ENCODE results near the gene MCRS1.
"Not testable (repeated sequence)": the region's sequence is repeated elsewhere in the genome, so short reads cannot be mapped to it uniquely, and the experiment has no call there.

MCRS1 gene

DNA sequence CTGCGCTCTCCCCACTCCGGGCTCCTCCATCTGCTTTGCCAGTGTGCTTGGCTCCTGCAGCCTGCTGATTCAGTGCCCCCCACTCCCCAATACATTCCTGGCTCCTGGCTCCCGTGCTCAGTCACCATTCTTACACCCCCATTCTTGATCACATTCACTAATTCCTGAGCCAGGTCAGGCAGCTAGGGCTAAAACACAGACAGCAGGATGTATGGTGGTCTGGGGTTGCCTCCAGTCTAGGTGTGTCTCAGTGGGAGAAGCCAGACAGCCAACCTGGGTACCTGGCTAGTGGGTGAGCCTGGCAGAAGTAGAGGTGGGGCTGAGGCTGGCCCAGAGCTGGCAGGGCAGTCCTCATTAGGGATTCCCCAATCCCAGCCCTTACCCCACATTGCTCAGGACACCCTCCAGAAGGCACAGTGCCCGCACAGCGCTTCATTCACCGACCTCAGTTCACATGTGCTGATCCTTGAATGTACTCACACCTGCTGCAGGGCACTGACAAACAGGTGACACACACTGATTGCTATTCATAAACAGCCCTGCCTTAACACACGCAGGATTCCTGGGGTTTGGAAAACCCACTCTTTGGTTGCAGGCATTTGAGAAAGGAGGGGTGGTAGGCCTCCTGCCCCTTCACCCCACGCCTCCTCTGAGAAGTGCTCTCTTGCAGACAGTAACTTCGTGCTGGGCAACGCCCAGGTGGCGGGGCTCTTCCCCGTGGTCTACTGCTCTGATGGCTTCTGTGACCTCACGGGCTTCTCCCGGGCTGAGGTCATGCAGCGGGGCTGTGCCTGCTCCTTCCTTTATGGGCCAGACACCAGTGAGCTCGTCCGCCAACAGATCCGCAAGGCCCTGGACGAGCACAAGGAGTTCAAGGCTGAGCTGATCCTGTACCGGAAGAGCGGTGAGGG, 27.5 kb downstream of the MCRS1 start:
- no peak for DNase-seq

DNA sequence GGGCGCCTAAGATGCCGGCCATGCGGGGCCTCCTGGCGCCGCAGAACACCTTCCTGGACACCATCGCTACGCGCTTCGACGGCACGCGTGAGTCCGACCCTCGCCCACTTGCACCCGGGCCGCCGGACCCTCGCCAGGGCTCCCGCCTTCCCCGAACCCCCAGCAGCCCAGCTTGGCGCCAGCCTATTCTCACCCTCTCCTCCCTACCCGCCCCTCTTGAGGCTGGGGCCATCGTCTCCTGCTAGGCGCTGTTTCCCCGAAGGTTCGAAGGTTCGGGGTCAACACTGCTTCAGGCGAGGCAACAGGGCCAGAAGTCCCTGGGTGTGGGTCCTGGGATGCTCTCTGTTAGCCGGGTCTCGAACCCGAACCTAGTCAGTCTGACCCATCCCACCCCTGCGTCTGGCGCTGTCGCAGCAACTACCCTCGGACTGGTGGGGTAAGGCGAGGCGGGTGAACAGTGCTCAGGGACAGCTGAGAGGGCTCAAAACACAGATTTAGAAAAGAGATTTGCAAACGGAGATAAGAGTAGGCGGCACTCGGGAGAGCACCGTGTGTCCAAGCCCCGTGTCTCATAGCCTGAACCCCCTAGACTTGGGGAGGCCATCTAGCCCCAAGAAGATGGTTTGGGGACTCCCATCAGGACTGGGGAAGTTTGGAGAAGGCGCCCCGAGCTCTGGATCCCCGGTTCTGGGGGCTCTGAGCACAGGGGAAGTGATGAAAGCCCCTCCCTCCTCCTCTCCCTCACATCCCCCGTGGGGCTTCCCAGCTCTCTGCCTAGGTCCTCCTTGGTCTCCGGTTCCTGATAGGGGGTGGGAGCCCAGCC, 28.3 kb downstream of the MCRS1 start:
- DNase-seq, result no peak

DNA sequence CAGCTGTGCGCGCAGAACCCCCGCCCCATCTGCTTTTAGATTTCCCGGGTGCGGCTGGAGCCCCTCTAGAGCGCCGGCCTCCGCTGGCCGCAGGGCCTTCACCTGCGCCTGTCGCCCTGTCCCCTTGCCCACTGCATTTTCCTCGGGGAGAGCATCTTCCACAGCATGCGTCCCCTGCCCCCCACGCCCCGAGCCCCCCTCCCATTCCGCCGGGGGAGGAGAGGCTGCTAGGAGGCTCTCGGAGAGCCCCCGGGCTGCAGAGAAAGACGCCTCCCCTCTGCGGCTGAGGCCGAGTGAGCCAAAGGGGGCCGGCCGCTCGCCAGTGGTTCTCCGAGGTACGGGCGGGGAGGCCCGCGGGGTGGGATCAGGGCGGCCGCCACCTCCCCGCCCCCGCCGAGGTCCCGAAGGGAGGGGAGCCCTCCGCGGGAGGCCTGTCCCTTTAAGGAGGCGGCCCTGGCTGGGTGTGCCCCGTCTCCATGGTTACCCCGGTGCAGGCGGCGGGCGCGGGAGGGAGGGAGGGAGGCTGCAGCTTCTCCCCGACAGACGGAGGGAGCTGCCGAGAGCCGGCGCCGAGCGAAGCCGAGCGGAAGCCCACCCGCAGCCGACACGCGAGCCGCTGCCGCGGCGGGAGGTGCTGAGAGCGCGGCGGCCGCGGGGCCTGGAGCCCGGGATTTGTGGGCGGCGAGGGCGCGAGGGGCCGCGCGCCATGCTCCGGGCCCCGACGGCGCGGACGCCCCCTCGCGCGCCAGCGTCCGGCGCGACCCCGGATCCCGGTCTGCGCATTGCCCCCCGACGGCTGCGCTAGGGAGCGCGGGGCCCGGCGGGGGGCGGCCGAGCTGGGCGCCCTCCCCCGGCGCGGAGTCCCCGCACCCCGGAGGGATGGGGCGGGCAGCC, 29.2 kb downstream of the MCRS1 start, which contains the start of gene KCNH3:
TSS of gene KCNH3 (plus strand) at position 521 of the 894 bp plus-strand sequence. CDS start 387 bp downstream, outside the sequence.
- peak; percentile 84 for DNase-seq

GRCh38 chr12:49537752-49538509, 30.0 kb downstream of the MCRS1 start:
- DNase-seq, result no peak

DNA sequence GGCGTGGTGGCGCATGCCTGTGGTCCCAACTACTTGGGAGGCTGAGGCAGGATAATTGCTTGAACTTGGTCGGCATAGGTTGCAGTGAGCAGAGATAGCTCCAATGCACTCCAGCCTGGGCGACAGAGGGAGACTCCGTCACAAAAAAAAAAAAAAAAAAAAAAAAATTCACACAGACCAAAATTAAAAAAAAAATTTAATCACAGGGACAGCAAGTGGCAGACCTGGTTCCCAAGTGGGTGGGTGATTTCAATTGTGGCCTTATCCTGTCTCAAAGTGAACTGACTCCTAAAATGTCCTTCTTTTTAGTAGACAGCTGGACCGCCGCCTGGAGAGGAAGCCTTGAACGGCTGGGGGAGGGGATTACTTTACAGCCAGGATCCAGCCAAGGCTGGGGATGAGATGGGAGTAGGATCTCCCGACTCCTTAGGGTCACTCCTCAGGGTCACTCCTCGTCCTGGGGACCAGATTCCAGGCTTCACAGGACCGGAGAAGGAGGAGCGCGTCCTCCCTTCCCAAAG, 30.7 kb downstream of the MCRS1 start:
- DNase-seq, result no peak

DNA sequence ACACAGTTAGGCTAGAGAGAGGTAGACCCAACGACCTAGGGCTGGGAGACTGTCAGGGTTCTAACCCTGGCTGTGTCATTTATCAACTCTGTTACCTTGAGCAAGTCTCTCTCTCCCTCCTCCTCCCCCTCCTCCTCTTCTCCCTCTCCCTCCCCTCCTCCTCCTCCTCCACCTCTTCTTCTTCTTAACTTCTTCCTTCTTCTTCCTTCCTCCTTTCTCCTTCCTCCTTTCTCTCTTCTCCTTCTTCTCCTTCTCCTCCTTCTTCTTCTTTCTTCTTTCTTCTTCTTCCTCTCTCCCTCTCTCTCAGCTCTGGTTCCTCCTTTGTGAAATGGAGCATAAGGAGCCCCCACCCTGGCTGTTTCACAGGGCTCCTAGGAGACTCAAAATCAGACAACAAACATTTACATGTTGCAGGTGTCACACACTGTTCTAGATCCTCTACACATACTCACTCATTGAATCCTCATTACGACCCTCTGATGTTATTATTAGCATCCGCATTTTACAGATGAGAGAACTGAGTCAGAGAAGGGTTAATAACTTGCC, 31.3 kb downstream of the MCRS1 start:
- DNase-seq, result no peak

DNA sequence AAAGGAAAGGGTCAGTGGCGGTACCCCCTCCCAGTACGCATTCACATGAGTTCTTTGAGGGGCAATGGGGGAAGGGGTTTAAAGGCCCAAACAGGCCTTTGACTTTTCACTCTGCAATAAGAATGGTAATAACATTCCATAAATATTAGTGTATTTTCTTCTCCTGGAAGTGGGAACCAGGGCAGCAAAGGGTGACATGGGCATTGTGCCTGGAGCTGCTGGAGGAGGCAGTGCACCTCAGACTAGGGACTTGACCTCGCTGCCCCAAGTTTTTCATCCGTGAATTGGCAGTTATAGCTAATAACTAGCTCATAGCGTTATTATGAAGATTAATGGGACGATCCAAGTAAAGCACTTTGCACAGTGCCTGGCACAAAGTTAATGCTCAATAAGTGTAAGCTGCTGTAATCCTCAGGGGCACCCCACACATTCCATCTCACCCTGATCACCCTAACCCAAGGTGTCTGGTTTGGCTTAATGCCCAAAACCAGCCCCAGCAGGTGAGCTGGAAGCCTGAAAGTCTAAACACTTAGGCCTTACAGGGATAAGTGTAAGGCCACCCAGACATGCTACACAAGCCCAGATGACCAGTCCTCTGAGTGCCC, 31.9 kb downstream of the MCRS1 start:
- DNase-seq, result no peak

GRCh38 chr12:49534731-49535278, 33.1 kb downstream of the MCRS1 start:
- DNase-seq, result no peak

DNA sequence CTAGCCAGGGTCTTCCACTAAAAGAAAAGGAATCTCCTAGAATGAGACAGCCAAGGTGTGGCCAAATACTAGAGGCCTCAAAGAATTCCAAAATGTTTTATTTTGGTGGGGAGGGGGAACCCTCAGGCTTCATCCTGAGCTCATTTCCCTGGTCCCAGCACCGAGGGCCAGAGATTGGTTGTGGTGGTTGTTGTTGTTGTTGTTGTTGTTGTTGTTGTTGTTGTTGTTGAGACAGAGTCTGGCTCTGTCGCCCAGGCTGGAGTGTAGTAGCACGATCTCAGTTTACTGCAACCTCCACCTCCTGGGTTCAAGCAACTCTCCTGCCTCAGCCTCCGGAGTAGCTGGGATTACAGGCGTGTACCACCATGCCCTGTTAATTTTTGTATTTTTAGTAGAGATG, 33.8 kb downstream of the MCRS1 start:
- DNase-seq, result not testable (repeated sequence)

DNA sequence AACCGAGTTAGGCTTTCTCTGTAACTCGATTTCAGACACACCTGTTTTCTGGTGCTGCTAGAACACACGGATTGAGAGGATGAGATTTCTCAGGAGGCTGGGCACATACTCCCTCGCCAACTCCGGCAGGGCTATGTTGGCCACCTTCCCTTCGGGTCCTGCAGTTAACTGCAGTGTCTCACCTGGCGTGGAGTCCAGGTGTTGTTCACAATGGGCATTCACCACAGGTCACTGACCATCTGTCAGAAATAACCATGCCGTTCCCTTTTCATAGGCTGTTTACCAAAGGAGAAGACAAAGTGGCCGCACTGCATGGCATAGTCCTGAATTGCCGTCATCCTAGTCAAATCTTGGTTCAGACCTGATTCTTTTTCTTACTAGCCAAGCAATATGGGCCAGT, 34.6 kb downstream of the MCRS1 start:
- DNase-seq, result no peak

GRCh38 chr12:49531745-49532144, 36.2 kb downstream of the MCRS1 start:
- no peak for DNase-seq

GRCh38 chr12:49529414-49529813, 38.5 kb downstream of the MCRS1 start:
- DNase-seq, result no peak

DNA sequence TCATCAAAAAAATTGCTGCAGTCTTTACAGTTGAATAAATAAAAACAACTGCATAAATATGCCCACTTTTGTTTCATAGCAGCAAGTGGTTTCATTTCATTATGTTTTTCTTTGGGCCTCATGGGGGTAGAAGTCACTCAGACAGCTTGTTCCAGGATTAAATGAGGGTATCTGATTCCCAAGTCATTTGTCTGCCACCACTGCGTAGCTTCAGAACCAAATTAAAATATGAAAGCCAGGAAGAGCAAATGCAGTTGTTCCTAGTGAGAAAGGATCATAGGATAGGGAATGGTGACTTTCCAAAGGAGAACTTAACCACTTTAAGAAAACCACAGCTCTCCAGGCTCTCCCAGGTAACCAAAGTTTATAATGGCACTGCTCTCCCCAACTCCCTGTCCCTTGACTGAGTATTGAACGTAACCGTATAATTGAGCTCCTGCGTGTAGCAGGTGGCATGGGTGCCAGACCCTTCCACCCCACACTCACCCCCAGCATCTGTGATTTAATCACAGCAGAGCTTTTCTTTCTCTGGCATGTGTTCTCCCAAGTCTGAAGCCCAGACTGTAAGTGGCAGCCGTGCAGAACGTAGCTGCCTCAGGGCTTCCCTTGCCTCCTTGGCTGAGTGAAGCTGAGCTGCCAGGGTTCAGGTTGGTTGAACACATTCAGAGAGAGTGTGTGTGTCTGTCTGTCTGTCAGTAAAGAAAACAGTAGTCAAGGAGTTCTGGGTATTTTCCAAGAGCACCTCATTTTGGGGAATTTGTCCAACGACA, 40.4 kb downstream of the MCRS1 start:
- DNase-seq, result no peak

DNA sequence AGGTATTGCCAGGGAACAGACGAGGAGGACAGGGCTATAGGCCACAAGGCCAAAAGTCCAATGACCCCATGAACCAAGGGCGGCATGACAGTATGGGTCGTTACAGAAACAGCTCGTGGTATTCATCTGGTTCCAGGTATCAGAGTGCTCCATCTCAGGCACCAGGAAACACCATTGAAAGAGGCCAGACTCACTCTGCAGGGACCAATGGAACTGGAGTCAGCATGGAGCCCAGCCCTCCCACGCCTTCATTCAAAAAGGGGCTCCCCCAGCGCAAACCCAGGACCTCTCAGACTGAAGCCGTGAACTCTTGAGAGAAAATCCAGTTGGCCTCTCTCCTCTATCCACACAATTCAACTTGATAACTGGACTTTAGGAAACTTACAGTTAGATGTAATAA, 42.0 kb downstream of the MCRS1 start:
- DNase-seq, result no peak

- peak; percentile 12 for DNase-seq
Observed at GRCh38 chr12:49524660-49525324, 43.1 kb downstream of the MCRS1 start.

DNA sequence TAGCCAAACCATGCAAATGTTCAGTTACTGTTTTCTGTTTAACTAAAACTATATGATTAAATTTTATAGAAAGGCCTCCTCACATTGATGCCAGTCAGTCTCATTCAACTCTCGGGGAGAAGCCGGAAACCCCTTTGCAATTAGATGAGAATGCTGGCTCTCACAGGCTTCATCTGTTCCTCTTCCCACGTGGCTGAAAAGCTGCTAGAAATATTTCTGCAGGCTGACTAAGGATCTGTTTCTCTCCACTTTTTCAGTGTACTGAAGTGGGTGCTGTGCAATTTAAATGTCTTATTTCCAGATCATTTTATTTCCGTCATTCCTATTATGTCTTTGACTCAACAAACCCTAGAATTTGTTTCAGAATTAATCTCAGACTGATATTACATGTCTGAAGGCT, 46.6 kb downstream of the MCRS1 start:
- no peak for DNase-seq

DNA sequence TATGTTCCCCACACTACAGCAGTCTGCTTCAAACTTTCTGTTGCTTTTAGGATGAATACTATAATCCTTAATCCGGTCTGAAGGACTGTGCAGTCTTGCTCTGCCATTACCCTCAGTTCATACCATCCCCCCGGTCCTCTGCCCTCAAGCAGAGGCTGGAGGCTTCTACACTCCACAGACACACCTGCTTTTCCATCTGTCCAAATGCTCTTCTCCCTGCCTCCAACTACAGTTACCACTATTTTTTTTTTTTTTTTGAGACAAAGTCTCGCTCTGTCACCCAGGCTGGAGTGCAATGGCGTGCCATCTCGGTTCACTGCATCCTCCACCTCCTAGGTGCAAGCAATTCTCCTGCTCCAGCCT, 48.4 kb downstream of the MCRS1 start:
- no peak for DNase-seq

- peak; percentile 68 for DNase-seq
Observed at GRCh38 chr12:49518914-49519573, 48.9 kb downstream of the MCRS1 start.

DNA sequence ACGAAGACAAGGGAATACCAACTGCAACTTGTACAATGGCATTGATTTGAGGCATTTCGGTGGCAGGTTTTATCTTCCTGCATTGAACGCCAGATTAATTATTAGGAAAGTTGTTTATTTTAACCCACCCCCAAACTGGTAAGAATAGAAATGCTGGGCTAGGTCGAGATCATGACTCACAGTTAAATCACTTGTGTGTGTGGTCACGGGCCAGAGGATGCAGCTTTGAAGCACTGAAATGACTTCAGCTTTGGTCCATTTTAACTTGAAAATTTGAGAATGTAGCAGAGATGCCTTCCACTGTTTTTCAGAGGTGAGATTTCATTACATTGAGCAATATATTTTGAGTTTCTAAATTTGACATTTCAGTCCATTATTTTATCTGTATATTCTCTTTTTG, 52.7 kb downstream of the MCRS1 start:
- DNase-seq, result peak; percentile 69
